Activated CD8-positive, alpha-beta memory T cell treated with anti-CD3 and anti-CD28 coated beads, Interleukin-2, amount 50 U/mL, for 4 hours (primary cell): Measurements from ENCODE around the gene EXOC3L4.

ENCODE experiments used
- DNase-seq: peaks from one replicate; pipeline ENCODE4 v3.0.0-alpha.2; 2020

EXOC3L4 gene

GRCh38 chr14:103156651-103157378, 62.3 kb downstream of the EXOC3L4 start:
- no peak for DNase-seq

- DNase-seq = no peak
These were observed 63.4 kb downstream of the EXOC3L4 start for GRCh38 chr14:103157969-103158368.

- DNase-seq = no peak
These were observed 64.2 kb downstream of the EXOC3L4 start for GRCh38 chr14:103158688-103159087.
